Upper lobe of right lung (tissue), 1 donor: ENCODE results near the gene SNTG2. TPM values are rescaled to one million over a fixed set of nuclear protein-coding genes. Genes with fewer than 3 reads are reported as not detected.

Source experiments
- ATAC-seq: fragments of 200-7000 bp; cut with Tn5 transposase; one replicate; pipeline ENCODE4 v1.9.1; 2020; ENCODE audit warnings: mild to moderate bottlenecking, moderate library complexity
- DNase-seq: peaks from one replicate; pipeline ENCODE4 v3.0.0-alpha.2; 2020
- H3K27ac ChIP-seq: fragments of 200-600 bp; one replicate; pipeline ENCODE4 v1.8.0; 2022
- H3K27me3 ChIP-seq: fragments of 200-600 bp; one replicate; pipeline ENCODE4 v1.8.0; 2022; ENCODE audit warnings: mild to moderate bottlenecking
- H3K36me3 ChIP-seq: fragments of 200-600 bp; one replicate; pipeline ENCODE4 v1.8.0; 2022
- H3K4me1 ChIP-seq: fragments of 200-600 bp; one replicate; pipeline ENCODE4 v1.8.0; 2022
- H3K4me3 ChIP-seq: fragments of 200-600 bp; one replicate; pipeline ENCODE4 v1.8.0; 2022; ENCODE audit warnings: mild to moderate bottlenecking
- H3K9me3 ChIP-seq: fragments of 200-600 bp; one replicate; pipeline ENCODE4 v1.8.0; 2022
- intact Hi-C: fragments of 100-400 bp; cut with DNase I; formaldehyde crosslinking; loops from one replicate; pipeline ENCODE4 v1.11.0; 2022
- total RNA-seq: library from RNA; stranded (reverse); fragmentation: NEBNext Ultra II Directional; extraction: Animal tissue kit (Norgen Biotek cat#: 25700); gene quantifications from one replicate; pipeline ENCODE4 v1.2.1, GENCODE V29; 2021
- TF ChIP-seq, protein P1 (sequence below): fragments of 200-600 bp; IDR thresholded peaks from one replicate; pipeline ENCODE4 v1.8.0; 2022; ENCODE audit warnings: antibody characterized with exemption
- donor health status: DM: no; HTN: yes; CAD: no; lungs with severe emphysema.

The SNTG2 gene
- total RNA-seq, 1 donor from 2014 or later = 3.6 TPM

DNA sequence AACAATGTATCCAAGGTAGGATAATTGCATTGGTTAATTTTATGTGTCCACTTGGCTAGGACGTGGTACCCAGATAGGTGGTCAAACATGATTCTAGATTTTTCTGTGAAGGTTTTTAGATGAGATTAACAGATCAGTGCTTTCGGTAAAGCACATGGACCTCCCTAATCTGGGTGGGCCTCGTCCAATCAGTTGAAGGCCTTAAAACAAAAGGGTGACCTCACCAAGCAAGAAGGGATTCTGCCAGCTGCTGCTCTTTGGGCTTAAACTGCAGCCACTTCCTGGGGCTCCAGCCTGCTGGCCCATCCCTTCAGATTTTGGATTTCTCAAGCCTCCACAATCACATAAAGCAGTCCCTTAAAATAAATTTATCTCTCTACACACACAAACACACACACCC is 236.5 kb downstream of the SNTG2 start:
- Histone ChIP-seq H3K36me3 (no peaks in the 10 kb centered on the region), H3K4me3 (no peak overlapping the region), H3K4me1 (no peaks in the 10 kb centered on the region), H3K27ac (no peak overlapping the region), H3K9me3 (no peaks in the 10 kb centered on the region), H3K27me3 (no peaks in the 10 kb centered on the region)
- no peak for ATAC-seq
- DNase-seq = no peak
- TF ChIP-seq, protein P1, sequence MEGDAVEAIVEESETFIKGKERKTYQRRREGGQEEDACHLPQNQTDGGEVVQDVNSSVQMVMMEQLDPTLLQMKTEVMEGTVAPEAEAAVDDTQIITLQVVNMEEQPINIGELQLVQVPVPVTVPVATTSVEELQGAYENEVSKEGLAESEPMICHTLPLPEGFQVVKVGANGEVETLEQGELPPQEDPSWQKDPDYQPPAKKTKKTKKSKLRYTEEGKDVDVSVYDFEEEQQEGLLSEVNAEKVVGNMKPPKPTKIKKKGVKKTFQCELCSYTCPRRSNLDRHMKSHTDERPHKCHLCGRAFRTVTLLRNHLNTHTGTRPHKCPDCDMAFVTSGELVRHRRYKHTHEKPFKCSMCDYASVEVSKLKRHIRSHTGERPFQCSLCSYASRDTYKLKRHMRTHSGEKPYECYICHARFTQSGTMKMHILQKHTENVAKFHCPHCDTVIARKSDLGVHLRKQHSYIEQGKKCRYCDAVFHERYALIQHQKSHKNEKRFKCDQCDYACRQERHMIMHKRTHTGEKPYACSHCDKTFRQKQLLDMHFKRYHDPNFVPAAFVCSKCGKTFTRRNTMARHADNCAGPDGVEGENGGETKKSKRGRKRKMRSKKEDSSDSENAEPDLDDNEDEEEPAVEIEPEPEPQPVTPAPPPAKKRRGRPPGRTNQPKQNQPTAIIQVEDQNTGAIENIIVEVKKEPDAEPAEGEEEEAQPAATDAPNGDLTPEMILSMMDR = no peak
- intact Hi-C loops = no loop called here

DNA sequence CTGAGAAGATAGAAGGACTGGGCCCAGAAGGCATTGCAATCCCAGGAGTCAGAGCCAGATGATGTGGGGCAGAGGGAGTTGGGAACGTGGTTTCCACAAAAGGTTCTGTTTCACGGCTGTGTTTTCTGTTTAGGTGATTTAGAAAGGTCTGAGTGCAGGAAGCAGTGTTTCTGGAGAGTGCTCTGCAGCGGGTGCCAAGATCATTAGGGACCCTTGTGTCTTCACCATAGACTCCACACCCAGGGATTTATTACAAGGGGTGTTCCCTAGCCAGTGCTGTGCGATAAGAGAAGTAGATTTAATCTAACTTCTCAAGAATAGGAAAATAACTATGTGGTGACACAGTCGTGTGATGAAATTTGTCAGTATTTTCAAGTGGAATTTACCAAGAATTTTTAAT is 241.5 kb downstream of the SNTG2 start:
- Histone ChIP-seq H3K27me3 (no peaks in the 10 kb centered on the region), H3K36me3 (no peaks in the 10 kb centered on the region), H3K4me1 (no peaks in the 10 kb centered on the region), H3K4me3 (no peak overlapping the region), H3K9me3 (peaks cover 8% of the 10 kb centered on the region), H3K27ac (no peak overlapping the region)
- ATAC-seq (no peak), DNase-seq (no peak)
- intact Hi-C loops = no loop called here
- TF ChIP-seq, protein P1 = no peak

DNA sequence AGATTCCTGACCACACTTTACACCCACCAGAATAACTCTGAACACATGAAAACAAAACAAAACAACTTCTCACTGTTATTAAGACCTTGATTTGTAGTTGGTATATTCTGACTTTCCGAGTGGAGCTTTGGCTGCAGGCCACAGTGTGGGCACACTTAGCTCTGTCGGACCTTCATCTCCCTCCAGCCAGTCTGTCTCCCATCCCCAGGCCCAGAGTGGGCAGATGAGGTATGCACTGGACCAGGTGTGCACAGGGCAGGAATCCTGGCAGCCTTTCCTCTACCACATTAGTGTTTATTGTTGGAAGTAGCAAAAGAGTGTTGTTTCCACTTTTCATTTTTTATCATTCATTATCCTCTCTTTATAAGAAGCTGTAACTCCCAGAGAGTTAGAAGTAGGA is 243.2 kb downstream of the SNTG2 start:
- Histone ChIP-seq H3K27me3 (no peaks in the 10 kb centered on the region), H3K4me3 (no peak overlapping the region), H3K4me1 (no peaks in the 10 kb centered on the region), H3K9me3 (peaks cover 12% of the 10 kb centered on the region), H3K27ac (no peak overlapping the region), H3K36me3 (no peaks in the 10 kb centered on the region)
- TF ChIP-seq, protein P1 = no peak
- DNase-seq (no peak), ATAC-seq (no peak)
- intact Hi-C loops = no loop called here

DNA sequence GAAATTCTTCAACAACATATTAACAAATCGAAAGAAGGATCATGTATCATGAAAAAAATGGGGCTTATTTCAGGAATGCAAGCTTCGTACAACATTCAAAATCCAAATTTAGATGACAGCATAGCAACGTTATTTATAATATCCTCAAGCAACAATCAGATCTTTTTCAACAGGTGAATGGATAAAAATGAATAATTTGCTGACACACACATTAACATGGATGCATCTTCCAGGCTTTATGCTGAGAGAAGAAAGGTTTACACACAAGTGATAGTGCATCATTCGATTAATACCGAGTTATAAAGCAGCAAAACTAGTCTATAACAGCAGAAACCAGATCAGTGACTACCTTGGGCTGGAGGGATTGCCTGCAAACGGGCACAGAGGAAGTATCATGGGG is 253.1 kb downstream of the SNTG2 start:
- no peak overlapping the region for H3K27ac ChIP-seq
- H3K27me3 ChIP-seq = no peaks in the 10 kb centered on the region
- no peaks in the 10 kb centered on the region for H3K4me1 ChIP-seq
- DNase-seq (no peak), ATAC-seq (no peak)
- H3K4me3 ChIP-seq = no peak overlapping the region
- TF ChIP-seq, protein P1 = no peak
- intact Hi-C loops = no loop called here
- H3K9me3 ChIP-seq = no peaks in the 10 kb centered on the region
- no peaks in the 10 kb centered on the region for H3K36me3 ChIP-seq

DNA sequence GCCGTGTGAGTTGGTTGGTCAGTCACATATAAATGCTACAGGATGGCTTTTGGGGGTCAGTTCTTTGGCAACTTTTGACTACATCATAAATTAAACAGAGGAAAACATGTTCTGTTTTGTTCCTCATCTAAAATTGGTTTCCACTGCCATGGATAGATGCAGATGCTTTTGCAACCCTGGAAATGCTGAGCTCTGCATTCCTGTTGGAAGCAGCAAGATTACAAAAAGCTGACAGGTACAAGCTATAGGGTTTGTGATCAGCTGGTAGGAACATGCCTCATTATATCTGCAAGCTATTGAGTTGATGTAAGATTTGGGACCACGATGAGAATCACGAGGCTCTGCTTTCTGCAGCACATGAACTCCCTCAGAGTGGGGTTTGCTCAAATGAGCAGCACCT is 255.2 kb downstream of the SNTG2 start:
- Histone ChIP-seq H3K27ac (no peak overlapping the region), H3K36me3 (no peaks in the 10 kb centered on the region), H3K4me1 (no peaks in the 10 kb centered on the region), H3K4me3 (no peak overlapping the region), H3K27me3 (no peaks in the 10 kb centered on the region), H3K9me3 (no peaks in the 10 kb centered on the region)
- ATAC-seq (no peak), DNase-seq (no peak)
- TF ChIP-seq, protein P1 = no peak
- intact Hi-C loops = no loop called here

DNA sequence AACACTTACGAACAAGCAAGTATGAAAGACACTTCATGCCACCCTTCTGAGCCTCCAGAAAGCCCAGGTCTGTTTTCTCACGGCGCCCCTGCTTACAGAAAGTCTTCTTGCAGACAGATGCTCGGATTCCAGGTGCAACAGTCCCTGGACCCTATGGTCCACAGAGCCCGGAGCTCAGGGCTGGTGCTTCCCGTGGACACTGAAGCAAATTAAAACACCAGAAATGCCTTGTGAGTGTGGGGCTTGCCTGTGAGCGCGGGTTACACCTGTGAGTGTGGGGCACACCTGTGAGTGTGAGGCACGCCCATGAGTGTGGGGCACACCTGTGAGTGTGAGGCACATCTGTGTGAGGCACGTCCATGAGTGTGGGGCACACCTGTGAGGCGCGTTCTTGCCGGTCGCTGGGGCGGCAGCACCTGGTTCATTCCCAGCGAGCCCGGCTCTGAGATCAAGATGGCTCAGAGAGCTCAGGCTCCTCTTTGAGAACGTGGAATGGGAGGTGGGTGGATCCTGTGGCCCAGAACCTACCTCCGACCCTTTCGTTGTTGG is 257.4 kb downstream of the SNTG2 start:
- Histone ChIP-seq H3K4me1 (no peaks in the 10 kb centered on the region), H3K27ac (no peak overlapping the region), H3K9me3 (no peaks in the 10 kb centered on the region)

More for the DNA sequence above, 257.4 kb downstream of the SNTG2 start:
- TF ChIP-seq, protein P1 = no peak
- intact Hi-C loops = no loop called here
- no peak overlapping the region for H3K4me3 ChIP-seq
- DNase-seq = no peak
- ATAC-seq = peak; percentile 22
- H3K27me3 ChIP-seq = no peaks in the 10 kb centered on the region
- H3K36me3 ChIP-seq = no peaks in the 10 kb centered on the region
